Keratinocyte (primary cell): ENCODE data around the gene ZNF316. TPM values are rescaled to one million over a fixed set of nuclear protein-coding genes. Genes with fewer than 3 reads are reported as not detected.

Experiments used
- DNase-seq: peaks from one replicate; pipeline ENCODE4 v3.0.0-alpha.2; 2011; ENCODE audit warnings: low read depth, missing footprints, low spot score
- FAIRE-seq: peaks from 2 replicates; lab custom pipeline; 2011; peaks lifted over from hg19 to GRCh38; lab: Jason Lieb, UNC
- H2AFZ ChIP-seq: 2 replicates; pipeline ENCODE4 v1.6.0; 2012; ENCODE audit warnings: low read length, control low read depth, inconsistent platforms; ENCODE audit not compliant: control insufficient read depth
- H3K27ac ChIP-seq: 2 replicates; pipeline ENCODE4 v1.5.1; 2011; ENCODE audit warnings: low read length; ENCODE audit not compliant: control insufficient read depth, insufficient read depth
- H3K27me3 ChIP-seq: 3 replicates; pipeline ENCODE4 v1.6.0; 2011; ENCODE audit warnings: low read length; ENCODE audit not compliant: control insufficient read depth, insufficient read depth; ENCODE audit errors: extremely low read depth
- H3K36me3 ChIP-seq, 2 experiments: 2 replicates in 1 of 2; 3 replicates in 1 of 2; pipeline ENCODE4 v1.5.1; 2011; ENCODE audit warnings: low read length in 2 of 2, mild to moderate bottlenecking in 1 of 2; ENCODE audit not compliant: control insufficient read depth in 2 of 2, insufficient read depth in 2 of 2; ENCODE audit errors: extremely low read depth in 1 of 2
- H3K4me1 ChIP-seq: 3 replicates; pipeline ENCODE4 v1.5.1; 2011; ENCODE audit warnings: low read length; ENCODE audit not compliant: control insufficient read depth, insufficient read depth; ENCODE audit errors: extremely low read depth
- H3K4me2 ChIP-seq: 3 replicates; pipeline ENCODE4 v1.6.0; 2011; ENCODE audit warnings: low read depth, low read length; ENCODE audit not compliant: control insufficient read depth, insufficient read depth; ENCODE audit errors: extremely low read depth
- H3K4me3 ChIP-seq, 3 experiments: fragments of 200-600 bp in 1 of 3; sonication (generic) in 1 of 3; 2 replicates in 2 of 3; 3 replicates in 1 of 3; pipeline ENCODE4 v1.5.1; 2011 to 2016; ENCODE audit warnings: low read length in 3 of 3, mild to moderate bottlenecking in 3 of 3, control low read depth in 2 of 3, inconsistent platforms in 1 of 3, low read depth in 1 of 3, mixed read lengths in 1 of 3, mixed run types in 1 of 3, moderate library complexity in 1 of 3; ENCODE audit not compliant: control insufficient read depth in 2 of 3, insufficient read depth in 2 of 3; ENCODE audit errors: extremely low read depth in 1 of 3
- H3K79me2 ChIP-seq: 2 replicates; pipeline ENCODE4 v1.6.0; 2012; ENCODE audit warnings: low read length; ENCODE audit not compliant: control insufficient read depth, insufficient read depth
- H3K9ac ChIP-seq: 3 replicates; pipeline ENCODE4 v1.6.0; 2011; ENCODE audit warnings: low read length; ENCODE audit not compliant: control insufficient read depth, insufficient read depth; ENCODE audit errors: extremely low read depth
- H3K9me1 ChIP-seq: 3 replicates; pipeline ENCODE4 v1.6.0; 2011; ENCODE audit warnings: low read length; ENCODE audit not compliant: control insufficient read depth, insufficient read depth; ENCODE audit errors: extremely low read depth
- H3K9me3 ChIP-seq: 2 replicates; pipeline ENCODE4 v1.5.1; 2012; ENCODE audit warnings: low read depth, low read length; ENCODE audit not compliant: control insufficient read depth
- H4K20me1 ChIP-seq: 3 replicates; pipeline ENCODE4 v1.6.0; 2011; ENCODE audit warnings: low read length; ENCODE audit not compliant: control insufficient read depth, insufficient read depth; ENCODE audit errors: extremely low read depth
- EZH2 ChIP-seq: IDR thresholded peaks from one replicate; pipeline ENCODE4 v1.6.1; 2012; ENCODE audit warnings: inconsistent platforms, mild to moderate bottlenecking, low read length, moderate library complexity
- dilution Hi-C: fragments of 300-500 bp; cut with MboI; formaldehyde crosslinking; loops from one replicate; pipeline ENCODE4 v1.7.0; 2020; ENCODE audit warnings: low sequenced_read_pairs; ENCODE audit not compliant: extremely low pct_ligation_motif_present
- polyA minus RNA-seq, 3 experiments: library from RNA; depleted of rRNA, polyadenylated mRNA; stranded (reverse); fragments of >200 nt; gene quantifications; 1 replicate in 1 of 3; 2 replicates in 1 of 3; 3 replicates in 1 of 3; pipeline ENCODE4 v1.2.3, GENCODE V29; 2011
- polyA plus RNA-seq, 5 experiments: library from polyadenylated mRNA; depleted of rRNA in 3 of 5; stranded (reverse) in 3 of 5; stranded (forward) in 1 of 5; unstranded in 1 of 5; fragments of >200 nt; gene quantifications; 1 replicate in 1 of 5; 2 replicates in 3 of 5; 3 replicates in 1 of 5; pipeline versions ENCODE4 v1.2.1 to v1.2.3, GENCODE V29; 2011 to 2012; ENCODE audit warnings: missing spikeins in 2 of 5, low read depth in 1 of 5, low replicate concordance in 1 of 5
- TF ChIP-seq, protein P1 (sequence below), 3 experiments: IDR thresholded peaks in 1 of 3; conservative IDR thresholded peaks in 1 of 3; optimal IDR thresholded peaks in 1 of 3; 2 replicates in 2 of 3; 3 replicates in 1 of 3; pipeline versions ENCODE3 to v1.5.1; 2011; ENCODE audit warnings: low read length in 3 of 3, mild to moderate bottlenecking in 3 of 3, moderate library complexity in 2 of 3, control low read depth in 1 of 3, inconsistent platforms in 1 of 3; ENCODE audit not compliant: insufficient read depth in 2 of 3; ENCODE audit errors: extremely low read depth in 1 of 3

Gene ZNF316
- polyA plus RNA-seq (4.6 to 5.1 TPM (median 4.7 TPM) in 3 replicates), polyA minus RNA-seq (2.5 to 5.8 TPM (median 3.6 TPM) in 3 replicates)
- 6.6 TPM for polyA plus RNA-seq (2011; ENCODE audit: low read depth)
- polyA plus RNA-seq (2011; cell fraction: cytosol; rRNA removed) = 1.4 and 3.8 TPM in 2 replicates
- polyA plus RNA-seq (2011; cell fraction: nucleus; rRNA removed) = 17.0 and 17.5 TPM in 2 replicates
- polyA plus RNA-seq (2012; ENCODE audit: low replicate concordance) = 8.7 and 9.4 TPM in 2 replicates
- 7.9 TPM for polyA minus RNA-seq (2011; cell fraction: cytosol; rRNA and poly(A)+ RNA removed)
- polyA minus RNA-seq (2011; cell fraction: nucleus; rRNA and poly(A)+ RNA removed) = 7.9 and 10.6 TPM in 2 replicates

GRCh38 chr7:6636741-6637543, at the start of gene ZNF316:
ZNF316 (plus strand) TSS chr7:6637318; CDS start chr7:6642410, 5,092 bp downstream.
- H3K4me2 ChIP-seq = peak within 1 kb of the TSS; percentile 76
- no peaks in the 10 kb centered on the region for H3K27me3 ChIP-seq
- H3K4me3 ChIP-seq = peak within 1 kb of the TSS; percentile 62 to 85 (median 70)
- dilution Hi-C loops = no loop called here
- FAIRE-seq = no peak
- H3K9ac ChIP-seq = peak within 1 kb of the TSS; percentile 72
- TF ChIP-seq EZH2 = no peak
- TF ChIP-seq, protein P1, sequence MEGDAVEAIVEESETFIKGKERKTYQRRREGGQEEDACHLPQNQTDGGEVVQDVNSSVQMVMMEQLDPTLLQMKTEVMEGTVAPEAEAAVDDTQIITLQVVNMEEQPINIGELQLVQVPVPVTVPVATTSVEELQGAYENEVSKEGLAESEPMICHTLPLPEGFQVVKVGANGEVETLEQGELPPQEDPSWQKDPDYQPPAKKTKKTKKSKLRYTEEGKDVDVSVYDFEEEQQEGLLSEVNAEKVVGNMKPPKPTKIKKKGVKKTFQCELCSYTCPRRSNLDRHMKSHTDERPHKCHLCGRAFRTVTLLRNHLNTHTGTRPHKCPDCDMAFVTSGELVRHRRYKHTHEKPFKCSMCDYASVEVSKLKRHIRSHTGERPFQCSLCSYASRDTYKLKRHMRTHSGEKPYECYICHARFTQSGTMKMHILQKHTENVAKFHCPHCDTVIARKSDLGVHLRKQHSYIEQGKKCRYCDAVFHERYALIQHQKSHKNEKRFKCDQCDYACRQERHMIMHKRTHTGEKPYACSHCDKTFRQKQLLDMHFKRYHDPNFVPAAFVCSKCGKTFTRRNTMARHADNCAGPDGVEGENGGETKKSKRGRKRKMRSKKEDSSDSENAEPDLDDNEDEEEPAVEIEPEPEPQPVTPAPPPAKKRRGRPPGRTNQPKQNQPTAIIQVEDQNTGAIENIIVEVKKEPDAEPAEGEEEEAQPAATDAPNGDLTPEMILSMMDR (optimal IDR thresholded peaks at IDR 0.05 in 1 of 3, IDR thresholded peaks at IDR 0.05 in 1 of 3, conservative IDR thresholded peaks at IDR 0.05 in 1 of 3; ENCODE audit: extremely low read depth in 1 of 3, insufficient read depth in 2 of 3, low read length in 3 of 3) = no peak
- no peak within 1 kb of the TSS for H3K27ac ChIP-seq
- no peaks in the 10 kb centered on the region for H4K20me1 ChIP-seq
- no peak for DNase-seq
- H3K9me1 ChIP-seq = no peaks in the 10 kb centered on the region
- peaks cover 6% of the 10 kb centered on the region for H3K4me1 ChIP-seq
- H3K79me2 ChIP-seq = peaks cover 27% of the 10 kb centered on the region
- H3K36me3 ChIP-seq = peaks cover 5 to 14% of the 10 kb centered on the region in 2 experiments
- no peaks in the 10 kb centered on the region for H3K9me3 ChIP-seq
- H2AFZ ChIP-seq = peak within 1 kb of the TSS; percentile 43

DNA sequence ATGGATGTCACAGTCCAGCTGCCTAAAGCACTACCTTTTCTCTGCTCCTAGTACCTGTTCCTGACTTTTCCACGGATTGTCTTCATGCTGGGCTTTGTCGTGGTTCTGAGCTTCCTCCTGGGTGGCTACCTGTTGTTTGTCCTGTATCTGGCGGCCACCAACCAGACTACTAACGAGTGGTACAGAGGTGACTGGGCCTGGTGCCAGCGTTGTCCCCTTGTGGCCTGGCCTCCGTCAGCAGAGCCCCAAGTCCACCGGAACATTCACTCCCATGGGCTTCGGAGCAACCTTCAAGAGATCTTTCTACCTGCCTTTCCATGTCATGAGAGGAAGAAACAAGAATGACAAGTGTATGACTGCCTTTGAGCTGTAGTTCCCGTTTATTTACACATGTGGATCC, 48.6 kb upstream of the ZNF316 start:
- H4K20me1 ChIP-seq = no peaks in the 10 kb centered on the region
- no peaks in the 10 kb centered on the region for H3K9me1 ChIP-seq
- dilution Hi-C loops = no loop called here
- no peaks in the 10 kb centered on the region for H3K9me3 ChIP-seq
- no peak overlapping the region for H3K4me2 ChIP-seq
- H3K4me1 ChIP-seq = peaks cover 6% of the 10 kb centered on the region
- no peaks in the 10 kb centered on the region for H3K27me3 ChIP-seq
- no peak overlapping the region for H3K9ac ChIP-seq
- H3K27ac ChIP-seq = no peak overlapping the region
- DNase-seq (no peak), FAIRE-seq (no peak)
- H3K79me2 ChIP-seq = peaks cover 13% of the 10 kb centered on the region
- H2AFZ ChIP-seq = no peak overlapping the region
- peaks cover 10 to 14% of the 10 kb centered on the region in 2 experiments for H3K36me3 ChIP-seq
- TF ChIP-seq, protein P1 (optimal IDR thresholded peaks at IDR 0.05 in 1 of 3, IDR thresholded peaks at IDR 0.05 in 1 of 3, conservative IDR thresholded peaks at IDR 0.05 in 1 of 3; ENCODE audit: extremely low read depth in 1 of 3, insufficient read depth in 2 of 3, low read length in 3 of 3) = no peak
- TF ChIP-seq EZH2 = no peak
- no peak overlapping the region for H3K4me3 ChIP-seq
